Measurements from ENCODE around the gene UHRF1.

- TF ChIP-seq CTCF (IDR thresholded peaks at IDR 0.05; ENCODE audit: low read length), result no peak
- TF ChIP-seq EZH2 (IDR thresholded peaks at IDR 0.05; ENCODE audit: borderline replicate concordance, low read length), result no peak
Measured at GRCh38 chr19:4891066-4891465, 18.2 kb upstream of the UHRF1 start.

Data from OCI-LY1 (cell line).